A673 (cell line): ENCODE measurements around the gene DIS3L. TPM values are rescaled to one million over a fixed set of nuclear protein-coding genes. Genes with fewer than 3 reads are reported as not detected.

ENCODE experiments used
- BruUV-seq: library from RNA; stranded (reverse); fragments of 400-500 nt; replicated peaks from 2 replicates; lab custom pipeline; 2021; lab: Mats Ljungman, UMichigan
- CTCF ChIA-PET: fragments of 300-600 bp; sonication (Branson Sonifier 250); formaldehyde crosslinking; loops from one replicate; lab custom pipeline; 2022; ENCODE audit warnings: antibody characterized with exemption; lab: Charles Lee
- POLR2A ChIA-PET: fragments of 300-600 bp; sonication (Branson Sonifier 250); formaldehyde crosslinking; loops from one replicate; lab custom pipeline; 2022; ENCODE audit warnings: antibody characterized with exemption; ENCODE audit not compliant: low non-redundant PET; lab: Charles Lee
- DNase-seq: peaks from one replicate; pipeline ENCODE4 v3.0.0-alpha.2; 2015; ENCODE audit warnings: low spot score
- H3K27ac ChIP-seq: fragments of 200-600 bp; sonication (generic); 2 replicates; pipeline ENCODE4 v1.5.1; 2016; ENCODE audit warnings: mixed run types, low read depth, mild to moderate bottlenecking, mixed read lengths, antibody characterized with exemption, low read length; ENCODE audit not compliant: poor library complexity, severe bottlenecking
- H3K27me3 ChIP-seq: fragments of 200-600 bp; sonication (generic); replicated peaks from 2 replicates; pipeline ENCODE4 v1.6.1; 2017; ENCODE audit warnings: mixed run types, low read depth, mild to moderate bottlenecking, mixed read lengths, antibody characterized with exemption, low read length; ENCODE audit not compliant: insufficient read depth, poor library complexity
- H3K36me3 ChIP-seq: fragments of 200-600 bp; sonication (generic); 2 replicates; pipeline ENCODE4 v1.6.1; 2016; ENCODE audit warnings: mixed run types, mild to moderate bottlenecking, mixed read lengths, antibody characterized with exemption, low read length; ENCODE audit not compliant: insufficient read depth, poor library complexity, severe bottlenecking
- H3K4me1 ChIP-seq: fragments of 200-600 bp; sonication (generic); 2 replicates; pipeline ENCODE4 v1.6.1; 2017; ENCODE audit warnings: mixed run types, mild to moderate bottlenecking, mixed read lengths, antibody characterized with exemption, low read length; ENCODE audit not compliant: insufficient read depth, poor library complexity, severe bottlenecking
- H3K4me3 ChIP-seq: fragments of 200-600 bp; sonication (generic); 2 replicates; pipeline ENCODE4 v1.5.1; 2016; ENCODE audit warnings: low read depth, mixed run types, mild to moderate bottlenecking, mixed read lengths, low read length; ENCODE audit not compliant: poor library complexity, severe bottlenecking
- H3K9me3 ChIP-seq: fragments of 200-600 bp; sonication (generic); 2 replicates; pipeline ENCODE4 v1.6.1; 2016; ENCODE audit warnings: mixed run types, low read depth, mild to moderate bottlenecking, mixed read lengths, antibody characterized with exemption, low read length; ENCODE audit not compliant: poor library complexity, severe bottlenecking
- EZH2 ChIP-seq: fragments of 200-600 bp; sonication (generic); IDR thresholded peaks from 2 replicates; pipeline ENCODE4 v1.6.1; 2017; ENCODE audit warnings: borderline replicate concordance, low read depth, mild to moderate bottlenecking, mixed read lengths, antibody characterized with exemption, low read length; ENCODE audit not compliant: poor library complexity, severe bottlenecking
- intact Hi-C: fragments of 100-400 bp; cut with micrococcal nuclease; formaldehyde crosslinking; loops from one replicate; pipeline ENCODE4 v1.10.0; 2022; ENCODE audit not compliant: unreplicated experiment
- total RNA-seq: library from RNA; stranded (reverse); gene quantifications from 2 replicates; pipeline ENCODE4 v1.2.3, GENCODE V29; 2021
- TF ChIP-seq, protein P1 (sequence below): fragments of 300-800, 200-600 bp; sonication (generic); conservative IDR thresholded peaks from 2 replicates; pipeline ENCODE4 v1.5.1; 2017; ENCODE audit warnings: low read depth, mild to moderate bottlenecking, antibody characterized with exemption, low read length, moderate library complexity, mixed read lengths

DIS3L gene
- total RNA-seq, 1 experiment from 2014 or later = 10.7 TPM

DNA sequence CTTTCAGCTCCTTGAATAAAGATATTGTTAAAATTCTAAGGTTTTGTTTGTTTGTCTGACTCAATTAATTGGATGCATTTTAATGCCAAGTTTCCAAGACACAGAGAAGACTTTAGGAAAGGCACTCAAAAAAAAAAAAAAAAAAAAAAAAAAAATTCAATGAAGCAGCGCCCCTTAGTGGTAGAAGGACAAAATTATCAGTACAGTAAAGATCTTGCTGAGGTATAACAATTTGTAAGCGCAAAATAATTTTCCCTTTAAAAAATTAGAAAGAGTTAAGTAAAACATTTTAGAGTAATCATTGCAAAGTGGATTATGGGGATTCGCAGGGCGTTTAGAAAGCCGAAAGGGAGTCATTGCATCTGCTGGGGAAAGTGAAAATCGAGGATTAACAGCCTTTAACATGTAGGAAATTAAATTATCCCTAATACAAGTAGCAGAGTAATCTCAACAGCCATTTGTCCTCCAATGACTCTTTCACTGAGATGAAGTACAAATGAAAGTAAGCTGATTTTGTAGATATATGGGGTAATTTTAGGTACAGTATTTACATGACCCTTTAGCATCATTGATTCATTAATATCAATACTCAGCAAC is 5.8 kb upstream of the DIS3L start:
- DNase-seq = peak; percentile 68
- intact Hi-C loops = loop anchor here (5.0 kb wide), 2 partner anchors 155 to 305 kb away; no protein-coding TSS in a partner anchor
- POLR2A ChIA-PET = no interaction called here
- no peaks in the 10 kb centered on the region for H3K9me3 ChIP-seq
- H3K27ac ChIP-seq = no peak overlapping the region
- no peak overlapping the region for H3K4me3 ChIP-seq
- CTCF ChIA-PET = no interaction called here
- BruUV-seq = no TSS peak
- no peaks in the 10 kb centered on the region for H3K27me3 ChIP-seq
- no peaks in the 10 kb centered on the region for H3K36me3 ChIP-seq
- TF ChIP-seq, protein P1, sequence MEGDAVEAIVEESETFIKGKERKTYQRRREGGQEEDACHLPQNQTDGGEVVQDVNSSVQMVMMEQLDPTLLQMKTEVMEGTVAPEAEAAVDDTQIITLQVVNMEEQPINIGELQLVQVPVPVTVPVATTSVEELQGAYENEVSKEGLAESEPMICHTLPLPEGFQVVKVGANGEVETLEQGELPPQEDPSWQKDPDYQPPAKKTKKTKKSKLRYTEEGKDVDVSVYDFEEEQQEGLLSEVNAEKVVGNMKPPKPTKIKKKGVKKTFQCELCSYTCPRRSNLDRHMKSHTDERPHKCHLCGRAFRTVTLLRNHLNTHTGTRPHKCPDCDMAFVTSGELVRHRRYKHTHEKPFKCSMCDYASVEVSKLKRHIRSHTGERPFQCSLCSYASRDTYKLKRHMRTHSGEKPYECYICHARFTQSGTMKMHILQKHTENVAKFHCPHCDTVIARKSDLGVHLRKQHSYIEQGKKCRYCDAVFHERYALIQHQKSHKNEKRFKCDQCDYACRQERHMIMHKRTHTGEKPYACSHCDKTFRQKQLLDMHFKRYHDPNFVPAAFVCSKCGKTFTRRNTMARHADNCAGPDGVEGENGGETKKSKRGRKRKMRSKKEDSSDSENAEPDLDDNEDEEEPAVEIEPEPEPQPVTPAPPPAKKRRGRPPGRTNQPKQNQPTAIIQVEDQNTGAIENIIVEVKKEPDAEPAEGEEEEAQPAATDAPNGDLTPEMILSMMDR = peak; percentile 72
- TF ChIP-seq EZH2 = no peak
- peaks cover 25% of the 10 kb centered on the region for H3K4me1 ChIP-seq

DNA sequence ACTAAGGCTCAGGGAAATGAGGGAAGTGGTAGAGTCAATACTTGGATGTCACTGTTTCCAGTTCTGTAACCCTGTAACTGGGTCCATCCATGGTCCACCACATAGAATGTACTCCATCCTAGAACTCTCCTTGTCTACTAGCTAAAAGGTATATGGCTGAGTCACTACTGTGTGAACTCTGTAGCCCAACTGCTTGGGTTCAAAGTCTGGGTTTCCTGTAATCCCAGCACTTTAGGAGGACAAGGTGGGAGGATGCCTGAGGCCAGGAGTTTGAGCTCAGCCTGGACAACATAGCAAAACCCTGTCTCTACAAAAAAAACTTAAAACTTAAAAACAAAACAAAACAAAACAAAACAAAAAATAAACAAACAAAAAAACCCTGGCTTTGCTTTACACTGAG is 5.3 kb upstream of the DIS3L start:
- Histone ChIP-seq H3K27me3 (no peaks in the 10 kb centered on the region), H3K9me3 (no peaks in the 10 kb centered on the region), H3K36me3 (no peaks in the 10 kb centered on the region), H3K27ac (no peak overlapping the region), H3K4me3 (no peak overlapping the region), H3K4me1 (peaks cover 30% of the 10 kb centered on the region)
- no peak for TF ChIP-seq EZH2
- TF ChIP-seq, protein P1 = no peak
- no peak for DNase-seq
- intact Hi-C loops = loop anchor here (5.0 kb wide), 2 partner anchors 156 to 306 kb away; no protein-coding TSS in a partner anchor
- ChIA-PET CTCF (no interaction called here), POLR2A (no interaction called here)
- BruUV-seq = no TSS peak

DNA sequence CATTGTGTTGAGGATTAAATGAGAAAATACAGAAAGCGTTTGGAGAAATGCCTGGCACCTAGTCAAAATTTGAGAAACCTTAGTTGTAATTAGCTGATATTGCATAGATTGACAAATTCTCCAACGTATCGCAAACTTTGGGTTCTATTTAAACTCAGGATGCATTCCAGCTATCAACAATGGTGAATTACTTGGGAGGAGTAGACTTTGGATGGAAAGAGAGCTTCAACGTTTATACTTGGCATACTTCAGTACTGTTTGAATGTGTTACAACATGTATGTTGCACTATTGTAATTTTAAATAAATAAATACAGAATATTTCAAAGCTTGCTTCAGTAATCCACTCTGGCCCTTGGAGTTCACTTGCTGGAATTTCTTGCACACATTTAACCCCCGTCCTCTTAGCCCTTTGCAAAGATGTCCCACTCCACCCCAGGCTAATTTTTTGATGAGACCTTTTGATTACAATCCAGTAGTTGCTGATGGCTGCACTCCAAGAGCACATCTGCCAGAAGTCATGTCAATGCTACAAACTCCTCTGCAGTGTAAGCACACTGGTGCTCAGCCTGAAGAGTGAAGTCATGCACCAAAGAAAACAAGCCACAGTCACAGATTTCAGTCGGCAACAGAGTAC is 4.7 kb upstream of the DIS3L start:
- no peak for TF ChIP-seq EZH2
- TF ChIP-seq, protein P1 = no peak
- Histone ChIP-seq H3K27ac (no peak overlapping the region), H3K4me3 (no peak overlapping the region), H3K27me3 (no peaks in the 10 kb centered on the region), H3K4me1 (peaks cover 30% of the 10 kb centered on the region), H3K9me3 (no peaks in the 10 kb centered on the region), H3K36me3 (no peaks in the 10 kb centered on the region)
- CTCF ChIA-PET = no interaction called here
- POLR2A ChIA-PET = no interaction called here
- no TSS peak for BruUV-seq
- intact Hi-C loops = loop anchor here (5.0 kb wide), 2 partner anchors 156 to 306 kb away; no protein-coding TSS in a partner anchor
- DNase-seq = no peak
